ENCODE measurements around the gene CACNA2D2.

The CACNA2D2 gene

GRCh38 chr3:50474717-50475116 is 28.7 kb downstream of the CACNA2D2 start:
- Histone ChIP-seq H3K4me1 (ENCODE audit: insufficient read depth, low read length, poor library complexity, severe bottlenecking) (peaks cover 16% of the 10 kb centered on the region), H3K36me3 (ENCODE audit: insufficient read depth, low read length) (no peaks in the 10 kb centered on the region), H3K9me2 (replicated peaks; ENCODE audit: low read depth, low read length) (no peaks in the 10 kb centered on the region), H3K9ac (ENCODE audit: low read depth, low read length, poor library complexity, severe bottlenecking) (no peak overlapping the region), H3F3A (ENCODE audit: low read depth) (peaks cover 2% of the 10 kb centered on the region; the same call in 1 of the 2 replicates), H3K4me2 (ENCODE audit: low read depth, low read length, poor library complexity, severe bottlenecking) (no peak overlapping the region), H4K20me1 (ENCODE audit: insufficient read depth, low read length, poor library complexity, severe bottlenecking) (no peaks in the 10 kb centered on the region), H2AFZ (ENCODE audit: low read length) (no peak overlapping the region), H3K4me3 (ENCODE audit: low read length, poor library complexity, severe bottlenecking) (no peak overlapping the region), H3K27me3 (ENCODE audit: insufficient read depth, low read length, poor library complexity, severe bottlenecking) (no peaks in the 10 kb centered on the region), H3K79me2 (ENCODE audit: insufficient read depth, low read length) (no peaks in the 10 kb centered on the region), H3K9me3 (ENCODE audit: insufficient read depth, low read depth, low read length) (no peaks in the 10 kb centered on the region)
- no peak for TF ChIP-seq EZH2phosphoT487 (IDR thresholded peaks at IDR 0.05; ENCODE audit: borderline replicate concordance)
- TF ChIP-seq CTCF (conservative IDR thresholded peaks at IDR 0.05; ENCODE audit: low read length), result no peak

- no peaks in the 10 kb centered on the region for H4K20me1 ChIP-seq (ENCODE audit: insufficient read depth, low read length, poor library complexity, severe bottlenecking)
- H3K9me3 ChIP-seq (ENCODE audit: insufficient read depth, low read depth, low read length), result no peaks in the 10 kb centered on the region
- no peaks in the 10 kb centered on the region for H3F3A ChIP-seq (ENCODE audit: low read depth)
- no peaks in the 10 kb centered on the region for H3K27me3 ChIP-seq (ENCODE audit: insufficient read depth, low read length, poor library complexity, severe bottlenecking)
- TF ChIP-seq CTCF (conservative IDR thresholded peaks at IDR 0.05; ENCODE audit: low read length), result no peak
- TF ChIP-seq EZH2phosphoT487 (IDR thresholded peaks at IDR 0.05; ENCODE audit: borderline replicate concordance), result no peak
- H2AFZ ChIP-seq (ENCODE audit: low read length), result no peak overlapping the region
- H3K4me3 ChIP-seq (ENCODE audit: low read length, poor library complexity, severe bottlenecking), result no peak overlapping the region
- peak overlapping the region; percentile 7 for H3K9ac ChIP-seq (ENCODE audit: low read depth, low read length, poor library complexity, severe bottlenecking)
- no peaks in the 10 kb centered on the region for H3K79me2 ChIP-seq (ENCODE audit: insufficient read depth, low read length)
- no peaks in the 10 kb centered on the region for H3K36me3 ChIP-seq (ENCODE audit: insufficient read depth, low read length)
- H3K4me1 ChIP-seq (ENCODE audit: insufficient read depth, low read length, poor library complexity, severe bottlenecking), result peaks cover 16% of the 10 kb centered on the region
- H3K9me2 ChIP-seq (replicated peaks; ENCODE audit: low read depth, low read length), result no peaks in the 10 kb centered on the region
- peak overlapping the region; percentile 12 for H3K4me2 ChIP-seq (ENCODE audit: low read depth, low read length, poor library complexity, severe bottlenecking)
Measured at GRCh38 chr3:50473768-50474167, 29.7 kb downstream of the CACNA2D2 start.

- H3K4me3 ChIP-seq (ENCODE audit: low read length, poor library complexity, severe bottlenecking), result no peak overlapping the region
- H3K9me2 ChIP-seq (replicated peaks; ENCODE audit: low read depth, low read length), result no peaks in the 10 kb centered on the region
- H3K9ac ChIP-seq (ENCODE audit: low read depth, low read length, poor library complexity, severe bottlenecking), result no peak overlapping the region
- no peaks in the 10 kb centered on the region for H4K20me1 ChIP-seq (ENCODE audit: insufficient read depth, low read length, poor library complexity, severe bottlenecking)
- no peaks in the 10 kb centered on the region for H3K36me3 ChIP-seq (ENCODE audit: insufficient read depth, low read length)
- no peaks in the 10 kb centered on the region for H3K27me3 ChIP-seq (ENCODE audit: insufficient read depth, low read length, poor library complexity, severe bottlenecking)
- no peaks in the 10 kb centered on the region for H3K79me2 ChIP-seq (ENCODE audit: insufficient read depth, low read length)
- TF ChIP-seq EZH2phosphoT487 (IDR thresholded peaks at IDR 0.05; ENCODE audit: borderline replicate concordance), result no peak
- TF ChIP-seq CTCF (conservative IDR thresholded peaks at IDR 0.05; ENCODE audit: low read length), result no peak
- H2AFZ ChIP-seq (ENCODE audit: low read length), result no peak overlapping the region
- no peaks in the 10 kb centered on the region for H3K9me3 ChIP-seq (ENCODE audit: insufficient read depth, low read depth, low read length)
- H3K4me2 ChIP-seq (ENCODE audit: low read depth, low read length, poor library complexity, severe bottlenecking), result peak overlapping the region; percentile 12
- H3K4me1 ChIP-seq (ENCODE audit: insufficient read depth, low read length, poor library complexity, severe bottlenecking), result peaks cover 16% of the 10 kb centered on the region
- H3F3A ChIP-seq (ENCODE audit: low read depth), result no peaks in the 10 kb centered on the region
Measured at GRCh38 chr3:50472958-50473357, 30.5 kb downstream of the CACNA2D2 start.
